Mesodermal cell (in vitro differentiated cells): ENCODE results near the gene PRKD2.

ENCODE experiments used
- H3K27ac ChIP-seq: 2 replicates; pipeline ENCODE4 v1.7.0; 2013; ENCODE audit warnings: mild to moderate bottlenecking, low read depth, low read length, moderate library complexity; ENCODE audit not compliant: severe bottlenecking
- H3K36me3 ChIP-seq: 2 replicates; pipeline ENCODE4 v1.7.1; 2013; ENCODE audit warnings: mild to moderate bottlenecking, low read length, moderate library complexity; ENCODE audit not compliant: control insufficient read depth, insufficient read depth
- H3K4me1 ChIP-seq: one replicate; pipeline ENCODE4 v1.7.1; 2013; ENCODE audit warnings: mild to moderate bottlenecking, low read length; ENCODE audit not compliant: insufficient read depth, control insufficient read depth, poor library complexity, severe bottlenecking
- H3K4me3 ChIP-seq: 2 replicates; pipeline ENCODE4 v1.7.0; 2013; ENCODE audit warnings: low read length, control low read depth, mild to moderate bottlenecking; ENCODE audit not compliant: insufficient read depth, poor library complexity, severe bottlenecking; ENCODE audit errors: extremely low read depth
- H3K9me3 ChIP-seq: 2 replicates; pipeline ENCODE4 v1.7.1; 2013; ENCODE audit warnings: mild to moderate bottlenecking, low read length, moderate library complexity; ENCODE audit not compliant: control insufficient read depth
- whole genome bisulfite sequencing, 2 experiments: methylation state at CpG; one replicate each; pipeline ENCODE4 v1.1.5; 2013; ENCODE audit warnings: missing lambda C conversion rate in 2 of 2; ENCODE audit not compliant: insufficient coverage in 2 of 2; 5-methylcytosine and 5-hydroxymethylcytosine counted together

Gene PRKD2

DNA sequence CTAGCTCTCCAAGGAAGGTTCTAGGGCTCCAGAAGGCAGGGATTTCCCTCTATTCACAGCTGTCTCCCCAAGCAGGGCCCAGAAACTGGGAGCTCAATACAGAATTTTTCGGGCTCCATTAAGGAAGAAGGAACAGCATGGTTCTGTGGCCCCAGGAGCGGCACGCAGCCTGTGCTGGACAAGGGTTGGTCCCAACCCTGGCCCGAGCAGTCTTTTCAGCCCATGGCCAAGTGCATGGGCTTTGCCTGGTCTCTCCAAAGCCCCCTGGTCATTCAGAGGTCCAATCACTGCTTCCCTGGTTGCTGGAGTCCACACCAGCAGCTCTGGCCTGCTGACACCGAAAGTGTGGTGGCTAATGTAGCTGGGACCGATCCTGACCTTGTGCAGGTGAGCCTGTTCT, 6.6 kb upstream of the PRKD2 start:
- 97% methylated on average over 6 of the region's 6 CpGs for WGBS, 2 experiments
- peaks cover 91% of the 10 kb centered on the region for H3K36me3 ChIP-seq
- no peak overlapping the region for H3K27ac ChIP-seq
- peaks cover 34% of the 10 kb centered on the region for H3K4me1 ChIP-seq
- H3K4me3 ChIP-seq = no peak overlapping the region
- H3K9me3 ChIP-seq = no peaks in the 10 kb centered on the region

DNA sequence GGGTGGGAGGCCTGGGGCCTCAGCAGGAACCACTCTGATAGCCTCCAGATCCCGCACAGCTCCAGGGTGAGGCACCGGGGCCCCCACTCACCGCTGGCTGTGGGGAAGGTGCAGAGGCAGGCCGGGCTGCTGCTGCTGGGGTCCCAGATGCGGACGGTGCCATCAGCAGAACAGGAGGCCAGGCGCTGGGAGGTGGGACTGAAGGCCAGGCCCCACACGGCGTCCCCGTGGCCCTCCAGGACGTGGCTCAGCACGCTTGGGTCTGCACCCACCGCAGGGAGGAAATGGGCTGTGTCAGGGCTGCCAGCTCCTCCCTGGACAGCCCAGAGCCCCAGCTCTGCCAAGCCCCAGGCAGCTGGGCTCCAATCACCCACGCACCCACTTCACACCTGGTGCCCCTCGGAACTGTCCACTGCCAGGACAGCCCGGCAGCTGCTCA, 6.1 kb upstream of the PRKD2 start:
- peaks cover 87% of the 10 kb centered on the region for H3K36me3 ChIP-seq
- H3K27ac ChIP-seq = no peak overlapping the region

DNA sequence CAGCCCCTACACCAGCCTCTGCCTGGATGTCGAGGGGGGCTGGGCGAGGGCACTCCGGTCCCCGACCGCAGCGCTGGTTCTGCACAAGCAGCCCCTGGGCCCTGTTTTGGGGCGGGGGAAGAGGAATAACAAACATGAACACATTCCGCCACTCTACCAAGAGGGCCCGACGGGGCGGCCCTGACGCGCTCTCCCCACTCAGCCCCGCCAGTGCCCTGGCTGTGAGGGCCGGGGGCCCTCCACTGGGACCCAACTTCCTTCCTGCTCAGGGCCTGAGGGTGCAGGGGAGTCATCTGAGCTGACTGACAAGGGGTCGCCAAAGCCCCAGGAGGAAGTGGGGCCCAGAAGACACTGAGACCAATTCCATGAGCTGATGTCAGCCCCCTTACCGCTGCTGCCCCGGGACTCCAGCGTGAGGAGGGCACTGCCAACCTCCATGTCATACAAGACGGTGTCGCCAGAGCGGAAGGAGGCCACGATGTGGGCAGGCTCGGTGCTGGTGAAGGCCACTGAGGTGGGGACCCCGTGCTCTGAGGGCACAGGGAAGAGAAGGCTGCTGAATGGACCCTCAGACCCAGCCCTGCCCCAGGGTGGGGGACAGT, 5.6 kb upstream of the PRKD2 start:
- Histone ChIP-seq H3K4me1 (peaks cover 24% of the 10 kb centered on the region), H3K36me3 (peaks cover 82% of the 10 kb centered on the region), H3K9me3 (no peaks in the 10 kb centered on the region), H3K27ac (no peak overlapping the region), H3K4me3 (no peak overlapping the region)
- 95 to 96% methylated on average over 20 to 22 of the region's 25 CpGs for WGBS, 2 experiments

More for the DNA sequence above, 6.1 kb upstream of the PRKD2 start:
- H3K4me3 ChIP-seq = no peak overlapping the region
- WGBS, 2 experiments = 97 to 100% methylated on average over 16 of the region's 16 CpGs
- no peaks in the 10 kb centered on the region for H3K9me3 ChIP-seq
- H3K4me1 ChIP-seq = peaks cover 29% of the 10 kb centered on the region

DNA sequence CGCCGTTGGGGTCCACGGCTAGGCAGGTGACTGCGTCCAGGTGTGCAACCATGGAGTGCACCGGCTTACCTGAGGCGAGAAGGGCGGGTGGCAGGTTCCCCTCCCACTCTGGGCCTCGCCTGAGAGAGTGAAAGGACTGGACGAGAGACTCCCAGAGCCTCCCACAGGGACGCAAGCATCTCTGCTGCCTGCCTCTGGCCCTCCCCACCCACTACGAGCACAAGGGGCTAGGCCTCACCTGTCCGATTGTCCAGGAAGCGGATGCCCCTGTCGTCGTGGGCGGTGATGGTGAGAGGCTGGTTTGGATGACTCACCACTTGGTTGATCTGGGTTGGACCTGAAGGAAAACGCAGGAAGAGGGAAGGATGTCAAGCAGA, 5.1 kb upstream of the PRKD2 start:
- Histone ChIP-seq H3K27ac (no peak overlapping the region), H3K36me3 (peaks cover 76% of the 10 kb centered on the region), H3K9me3 (no peaks in the 10 kb centered on the region), H3K4me3 (no peak overlapping the region), H3K4me1 (peaks cover 19% of the 10 kb centered on the region)
- 96 to 97% methylated on average over 15 to 17 of the region's 17 CpGs for WGBS, 2 experiments

DNA sequence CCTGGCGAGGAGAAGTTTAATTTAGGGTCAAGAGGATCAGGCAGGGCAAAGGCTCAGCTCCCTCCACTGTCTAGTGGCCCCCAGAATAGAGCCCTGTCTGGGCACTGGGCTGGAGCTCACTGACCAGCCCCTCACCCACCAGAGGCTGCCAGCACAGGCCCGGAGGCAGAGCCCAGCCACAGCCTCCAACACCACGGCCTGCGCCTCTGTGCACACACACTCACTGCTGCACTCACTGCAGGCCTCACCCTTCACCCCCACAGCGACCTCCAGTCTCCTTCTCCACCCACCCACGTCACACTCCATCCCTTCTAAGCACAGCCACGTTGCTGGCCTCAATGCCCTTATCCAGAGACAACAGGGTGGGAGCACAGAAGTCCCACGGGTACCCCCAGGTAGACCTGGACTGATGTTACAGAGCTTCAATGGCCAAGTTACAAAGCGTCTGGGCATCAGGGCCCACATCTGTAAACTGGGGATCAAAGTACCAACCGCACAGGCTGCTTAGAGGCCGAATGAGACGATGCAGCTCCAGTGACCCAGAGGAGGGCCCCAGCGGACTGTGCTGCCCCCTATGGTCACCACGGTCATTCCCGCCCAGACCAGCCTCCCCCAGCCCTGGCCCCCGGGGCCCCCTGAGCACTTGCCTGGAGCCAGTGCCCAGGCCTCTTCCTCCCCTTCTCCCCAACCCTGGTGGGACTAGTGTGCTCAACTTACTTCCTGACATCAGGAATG, 4.5 kb upstream of the PRKD2 start:
- no peak overlapping the region for H3K27ac ChIP-seq
- peaks cover 16% of the 10 kb centered on the region for H3K4me1 ChIP-seq
- 90 to 91% methylated on average over 12 to 16 of the region's 16 CpGs for WGBS, 2 experiments
- no peaks in the 10 kb centered on the region for H3K9me3 ChIP-seq
- H3K4me3 ChIP-seq = no peak overlapping the region
- H3K36me3 ChIP-seq = peaks cover 71% of the 10 kb centered on the region

DNA sequence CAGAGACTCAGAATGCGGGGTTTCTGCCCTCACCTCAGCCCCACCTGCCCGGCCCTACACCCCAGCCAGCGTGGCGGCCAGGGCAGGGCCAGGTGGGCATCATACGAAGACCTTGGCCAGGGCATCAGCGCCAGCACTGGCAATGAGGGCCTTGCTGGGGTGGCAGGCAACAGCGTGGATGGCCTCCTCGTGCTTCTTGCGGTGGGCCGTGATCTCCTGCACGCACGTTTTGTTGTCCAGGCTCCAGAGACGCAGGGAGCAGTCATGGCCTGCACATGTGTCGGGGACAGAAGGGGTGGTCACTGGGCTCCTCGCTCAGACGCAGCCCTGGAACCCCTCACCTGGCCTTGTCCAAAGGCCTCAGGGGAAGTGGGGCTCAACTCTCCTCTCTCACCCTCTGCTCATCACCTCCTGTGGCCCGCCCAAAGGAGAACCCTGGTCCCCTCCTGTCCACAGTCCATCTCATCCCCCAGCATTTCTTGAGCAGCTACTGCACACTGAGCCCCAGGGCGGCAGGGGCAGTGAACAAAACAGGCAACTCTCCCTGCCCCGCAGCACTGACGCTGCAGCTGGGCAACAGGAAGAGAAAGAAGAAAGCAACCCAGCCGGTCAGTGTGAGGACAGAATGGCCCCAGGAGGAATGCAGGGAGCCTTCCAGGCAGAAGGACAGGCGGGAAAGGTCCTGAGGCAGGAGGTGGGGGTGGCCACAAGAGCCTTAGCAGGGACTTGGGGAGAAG, 3.8 kb upstream of the PRKD2 start:
- Histone ChIP-seq H3K36me3 (peaks cover 63% of the 10 kb centered on the region), H3K4me3 (no peak overlapping the region), H3K4me1 (peaks cover 15% of the 10 kb centered on the region), H3K27ac (no peak overlapping the region), H3K9me3 (no peaks in the 10 kb centered on the region)
- 95 to 97% methylated on average over 19 to 22 of the region's 22 CpGs for WGBS, 2 experiments

DNA sequence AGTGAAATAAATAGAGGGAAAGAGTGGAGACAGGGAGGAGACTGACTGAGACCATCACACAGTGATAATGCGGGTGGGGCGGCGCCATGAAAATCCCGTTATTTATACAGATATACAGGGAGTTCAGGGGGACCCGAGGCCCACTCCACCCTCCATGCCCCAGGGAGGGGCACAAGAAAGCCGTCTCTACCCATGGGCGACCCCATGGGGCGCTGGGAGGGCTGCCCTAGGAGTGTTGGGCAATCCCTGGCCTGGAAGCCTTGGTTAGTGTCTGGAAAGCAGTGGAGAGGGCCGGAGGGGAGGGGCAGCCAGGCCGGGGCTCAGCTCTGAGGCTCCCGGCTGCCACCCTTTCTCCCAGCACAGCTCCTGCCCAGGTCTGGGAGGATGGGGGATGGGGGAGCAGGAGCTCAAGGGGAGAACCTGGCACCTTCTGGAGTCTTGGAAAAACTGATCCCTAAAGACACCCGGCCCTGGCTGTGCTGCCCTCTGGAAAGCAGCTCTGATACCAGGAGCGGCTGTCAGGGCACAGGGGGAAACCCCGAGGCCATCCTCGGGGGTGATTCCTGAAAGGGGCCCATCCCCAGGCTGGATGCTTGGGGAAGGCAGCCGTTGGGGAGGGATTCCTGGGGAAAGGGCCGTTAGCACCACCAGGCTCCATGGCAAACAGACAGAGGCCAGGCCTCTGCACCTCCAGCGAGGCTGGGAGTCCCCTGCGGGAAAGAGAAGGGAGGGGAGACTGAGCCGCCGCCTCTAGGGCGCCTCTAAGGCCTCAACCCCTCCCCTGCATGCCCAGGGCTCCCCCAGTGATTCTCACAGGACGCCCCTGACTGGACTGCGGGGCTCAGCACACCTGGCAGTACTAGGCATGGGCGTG, 3.0 kb upstream of the PRKD2 start:
- no peaks in the 10 kb centered on the region for H3K9me3 ChIP-seq
- peaks cover 13% of the 10 kb centered on the region for H3K4me1 ChIP-seq
- no peak overlapping the region for H3K27ac ChIP-seq
- WGBS, 2 experiments = 94 to 96% methylated on average over 17 to 19 of the region's 25 CpGs
- H3K4me3 ChIP-seq = no peak overlapping the region
- H3K36me3 ChIP-seq = peaks cover 55% of the 10 kb centered on the region

DNA sequence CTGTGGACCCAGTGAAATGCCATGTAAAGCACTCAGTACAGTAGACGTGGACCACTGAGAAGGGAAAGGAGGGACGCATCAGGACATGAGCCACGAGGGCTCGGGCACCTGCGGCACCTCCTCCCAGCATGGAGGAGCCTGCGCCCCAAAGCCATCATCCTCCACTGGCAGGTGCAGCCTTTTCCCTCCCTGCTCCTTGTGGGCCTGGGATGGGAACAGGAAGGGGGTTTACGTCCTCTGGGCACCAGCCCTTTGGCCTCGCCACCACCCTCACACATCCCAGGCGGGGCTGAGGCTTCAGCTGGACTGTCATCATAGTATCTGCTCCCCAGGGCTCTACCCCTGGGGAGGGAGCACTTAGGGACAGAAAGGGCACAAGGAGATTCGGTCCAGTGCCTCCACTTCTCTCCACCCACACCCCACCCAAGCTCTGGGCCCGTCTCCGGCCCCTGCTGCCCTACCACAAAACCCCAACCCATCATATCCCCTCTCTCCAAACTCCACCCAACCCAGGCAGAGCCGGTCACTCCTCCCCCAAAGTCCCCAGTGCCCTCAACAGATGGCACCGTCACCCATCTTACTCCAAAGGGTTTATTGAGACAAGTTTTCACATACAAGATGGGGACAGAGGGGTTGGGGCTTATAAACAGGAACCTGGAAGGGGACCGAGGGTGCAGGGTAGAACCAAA, 2.2 kb upstream of the PRKD2 start:
- 88 to 95% methylated on average over 9 to 10 of the region's 15 CpGs for WGBS, 2 experiments

DNA sequence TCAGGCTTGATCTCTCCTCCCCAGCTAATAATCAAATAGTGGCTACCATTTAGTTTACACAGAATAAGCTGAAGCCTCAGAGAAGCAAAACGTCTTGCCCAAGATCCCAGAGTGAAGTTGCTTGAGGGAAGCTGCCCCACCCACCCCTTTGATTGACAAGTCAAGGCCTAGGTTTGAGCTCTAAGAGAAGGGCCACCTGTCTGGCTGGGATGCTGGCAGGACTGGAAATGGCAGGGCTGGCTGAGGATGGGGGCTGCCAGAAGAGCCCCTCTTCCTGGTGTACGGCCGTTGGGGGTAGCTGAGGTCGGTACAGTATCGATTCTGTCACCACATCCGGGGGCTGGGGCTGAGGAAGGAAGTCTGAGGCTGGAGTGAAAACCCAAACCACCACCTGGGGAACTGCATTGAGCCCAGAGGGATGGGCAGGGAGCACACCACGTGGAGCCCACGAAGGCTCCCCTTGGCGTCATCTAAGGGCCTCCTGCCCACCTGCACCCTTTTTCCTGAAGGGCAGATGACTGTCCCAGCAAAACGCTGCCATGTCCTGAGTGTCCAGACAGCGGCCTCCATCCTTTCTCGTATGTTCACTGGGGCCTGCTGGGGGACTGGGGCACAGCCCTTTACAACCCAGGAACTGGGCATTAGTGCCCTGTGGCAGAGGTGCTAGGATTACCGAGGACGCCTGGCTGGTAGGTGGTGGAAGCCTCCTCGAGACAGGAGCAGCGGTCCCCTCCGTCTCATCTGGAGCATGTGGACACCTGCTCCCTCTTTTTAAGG, 1.4 kb upstream of the PRKD2 start:
- H3K27ac ChIP-seq = no peak overlapping the region
- no peaks in the 10 kb centered on the region for H3K9me3 ChIP-seq
- H3K4me1 ChIP-seq = peaks cover 17% of the 10 kb centered on the region
- 85 to 92% methylated on average over 10 to 14 of the region's 17 CpGs for WGBS, 2 experiments
- peaks cover 41% of the 10 kb centered on the region for H3K36me3 ChIP-seq
- H3K4me3 ChIP-seq = no peak overlapping the region

More for the DNA sequence above, 2.2 kb upstream of the PRKD2 start:
- Histone ChIP-seq H3K4me3 (no peak overlapping the region), H3K4me1 (peaks cover 18% of the 10 kb centered on the region), H3K36me3 (peaks cover 47% of the 10 kb centered on the region), H3K27ac (no peak overlapping the region), H3K9me3 (no peaks in the 10 kb centered on the region)
